Cardiac muscle cell (in vitro differentiated cells and primary cell): Measurements from ENCODE around the gene CENPS. TPM values are rescaled to one million over a fixed set of nuclear protein-coding genes. Genes with fewer than 3 reads are reported as not detected.

Experiments used
- DNase-seq, 2 donors: peaks; one replicate each; pipeline versions ENCODE4 v3.0.0 to v3.0.0-alpha.2; 2010 to 2017; ENCODE audit warnings: low read depth in 1 of 2, low spot score in 1 of 2
- H3K27ac ChIP-seq: fragments of 200-600 bp; sonication (generic); 2 replicates; pipeline ENCODE4 v1.5.1; 2016
- H3K27me3 ChIP-seq: fragments of 200-600 bp; sonication (generic); 2 replicates; pipeline ENCODE4 v1.6.0; 2016; ENCODE audit warnings: control low read depth
- H3K36me3 ChIP-seq: fragments of 200-600 bp; sonication (generic); 2 replicates; pipeline ENCODE4 v1.5.1; 2016; ENCODE audit warnings: control low read depth
- H3K4me1 ChIP-seq: fragments of 200-600 bp; sonication (generic); 2 replicates; pipeline ENCODE4 v1.8.1; 2017; ENCODE audit warnings: low read depth, mild to moderate bottlenecking, mixed run types
- H3K4me3 ChIP-seq: fragments of 200-600 bp; sonication (generic); 2 replicates; pipeline ENCODE4 v1.5.1; 2016; ENCODE audit warnings: mild to moderate bottlenecking
- H3K9me3 ChIP-seq: fragments of 200-600 bp; sonication (generic); 2 replicates; pipeline ENCODE4 v1.5.1; 2017; ENCODE audit warnings: low read depth, mild to moderate bottlenecking, control low read depth
- polyA plus RNA-seq: library from polyadenylated mRNA; unstranded; fragments of >200 nt; fragmentation: Nextera tagmentation; extraction: Ambion mirVana; gene quantifications from 2 replicates; pipeline ENCODE4 v1.2.1, GENCODE V29; 2016
- total RNA-seq: library from RNA; depleted of rRNA; stranded (reverse); fragments of >200 nt; gene quantifications from 2 replicates; pipeline ENCODE4 v1.2.3, GENCODE V29; 2016
- TF ChIP-seq, protein P1 (sequence below): IDR thresholded peaks from 2 replicates; pipeline ENCODE4 v1.5.1; 2012; ENCODE audit warnings: low read depth, mild to moderate bottlenecking, low read length

CENPS gene
- total and polyA plus RNA-seq, 2 experiments from 2014 or later = 13.4 to 46.3 TPM

DNA sequence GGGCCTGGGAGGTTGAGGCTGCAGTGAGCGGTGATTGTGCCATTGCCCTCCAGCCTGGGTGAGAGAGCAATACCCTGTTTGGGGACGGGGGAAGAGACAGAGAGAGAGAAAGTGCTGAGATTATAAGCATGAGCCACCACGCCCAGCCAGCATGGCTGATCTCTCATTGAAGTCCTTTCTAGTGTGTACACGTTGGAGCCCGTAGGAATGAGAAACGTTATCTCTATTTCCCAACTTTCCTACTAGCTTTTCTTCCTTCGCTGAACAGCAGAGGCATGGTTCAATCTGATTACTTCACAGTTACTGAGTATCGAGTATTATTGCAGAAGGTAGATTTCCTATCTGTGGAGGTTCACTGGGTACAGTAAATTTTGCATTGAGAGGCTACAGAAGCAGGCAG lies 49.1 kb downstream of the CENPS start:
- Histone ChIP-seq H3K4me3 (no peak overlapping the region), H3K9me3 (no peaks in the 10 kb centered on the region), H3K27ac (no peak overlapping the region), H3K4me1 (peaks cover 7% of the 10 kb centered on the region), H3K27me3 (no peaks in the 10 kb centered on the region), H3K36me3 (no peaks in the 10 kb centered on the region)
- TF ChIP-seq, protein P1, sequence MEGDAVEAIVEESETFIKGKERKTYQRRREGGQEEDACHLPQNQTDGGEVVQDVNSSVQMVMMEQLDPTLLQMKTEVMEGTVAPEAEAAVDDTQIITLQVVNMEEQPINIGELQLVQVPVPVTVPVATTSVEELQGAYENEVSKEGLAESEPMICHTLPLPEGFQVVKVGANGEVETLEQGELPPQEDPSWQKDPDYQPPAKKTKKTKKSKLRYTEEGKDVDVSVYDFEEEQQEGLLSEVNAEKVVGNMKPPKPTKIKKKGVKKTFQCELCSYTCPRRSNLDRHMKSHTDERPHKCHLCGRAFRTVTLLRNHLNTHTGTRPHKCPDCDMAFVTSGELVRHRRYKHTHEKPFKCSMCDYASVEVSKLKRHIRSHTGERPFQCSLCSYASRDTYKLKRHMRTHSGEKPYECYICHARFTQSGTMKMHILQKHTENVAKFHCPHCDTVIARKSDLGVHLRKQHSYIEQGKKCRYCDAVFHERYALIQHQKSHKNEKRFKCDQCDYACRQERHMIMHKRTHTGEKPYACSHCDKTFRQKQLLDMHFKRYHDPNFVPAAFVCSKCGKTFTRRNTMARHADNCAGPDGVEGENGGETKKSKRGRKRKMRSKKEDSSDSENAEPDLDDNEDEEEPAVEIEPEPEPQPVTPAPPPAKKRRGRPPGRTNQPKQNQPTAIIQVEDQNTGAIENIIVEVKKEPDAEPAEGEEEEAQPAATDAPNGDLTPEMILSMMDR = no peak
- no peak for DNase-seq

DNA sequence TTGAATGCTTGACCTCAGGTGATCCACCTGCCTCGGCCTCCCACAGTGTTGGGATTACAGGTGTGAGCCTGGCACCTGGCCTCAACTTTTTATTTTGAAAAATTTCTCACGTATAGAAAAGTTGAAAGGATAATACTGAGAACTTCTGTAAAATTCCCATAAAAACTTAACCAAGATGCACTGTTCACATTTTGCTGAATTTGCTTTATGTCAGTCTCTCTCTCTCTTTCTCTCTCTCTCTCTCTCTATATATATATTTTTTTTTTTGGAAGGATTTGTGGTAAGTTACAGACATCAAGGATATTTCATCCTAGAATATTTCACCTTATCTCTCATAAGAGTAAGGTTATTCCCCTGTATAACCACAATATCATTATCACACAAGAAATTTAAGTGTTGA lies 50.4 kb downstream of the CENPS start:
- DNase-seq = no peak
- Histone ChIP-seq H3K27ac (no peak overlapping the region), H3K36me3 (no peaks in the 10 kb centered on the region), H3K9me3 (no peaks in the 10 kb centered on the region), H3K27me3 (no peaks in the 10 kb centered on the region), H3K4me3 (no peak overlapping the region), H3K4me1 (peaks cover 7% of the 10 kb centered on the region)
- TF ChIP-seq, protein P1 = no peak

DNA sequence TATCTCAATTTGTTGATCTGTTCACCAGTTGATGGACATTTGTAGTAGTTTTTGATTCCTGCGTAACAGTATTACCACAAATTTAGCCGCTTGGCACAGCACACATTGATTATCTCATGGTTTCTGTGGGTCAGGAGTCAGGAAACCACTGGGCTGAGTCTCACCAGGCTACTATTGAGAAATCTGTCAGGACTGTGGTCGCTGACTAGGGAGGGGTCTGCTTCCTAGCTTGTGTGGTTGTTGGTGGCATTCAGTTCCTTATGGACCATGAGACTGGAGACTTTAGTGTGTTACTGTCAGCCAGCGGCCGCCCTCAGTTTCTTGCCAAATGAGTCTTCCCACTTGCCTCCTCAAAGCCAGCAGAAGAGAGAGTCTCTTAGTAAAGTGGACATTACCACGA lies 54.3 kb downstream of the CENPS start:
- Histone ChIP-seq H3K4me1 (peaks cover 5% of the 10 kb centered on the region), H3K27me3 (no peaks in the 10 kb centered on the region), H3K9me3 (no peaks in the 10 kb centered on the region), H3K4me3 (no peak overlapping the region), H3K27ac (no peak overlapping the region), H3K36me3 (no peaks in the 10 kb centered on the region)
- TF ChIP-seq, protein P1 = no peak
- DNase-seq = peak in 1 of 2 donors; percentile 18

GRCh38 chr1:10489291-10490055 lies 59.2 kb downstream of the CENPS start:
- no peak overlapping the region for H3K4me3 ChIP-seq
- H3K36me3 ChIP-seq = no peaks in the 10 kb centered on the region
- H3K9me3 ChIP-seq = no peaks in the 10 kb centered on the region
- no peaks in the 10 kb centered on the region for H3K27me3 ChIP-seq
- peak in 1 of 2 donors; percentile 24 for DNase-seq
- peak overlapping the region; percentile 67 for H3K27ac ChIP-seq
- peaks cover 11% of the 10 kb centered on the region for H3K4me1 ChIP-seq
- TF ChIP-seq, protein P1 = no peak

DNA sequence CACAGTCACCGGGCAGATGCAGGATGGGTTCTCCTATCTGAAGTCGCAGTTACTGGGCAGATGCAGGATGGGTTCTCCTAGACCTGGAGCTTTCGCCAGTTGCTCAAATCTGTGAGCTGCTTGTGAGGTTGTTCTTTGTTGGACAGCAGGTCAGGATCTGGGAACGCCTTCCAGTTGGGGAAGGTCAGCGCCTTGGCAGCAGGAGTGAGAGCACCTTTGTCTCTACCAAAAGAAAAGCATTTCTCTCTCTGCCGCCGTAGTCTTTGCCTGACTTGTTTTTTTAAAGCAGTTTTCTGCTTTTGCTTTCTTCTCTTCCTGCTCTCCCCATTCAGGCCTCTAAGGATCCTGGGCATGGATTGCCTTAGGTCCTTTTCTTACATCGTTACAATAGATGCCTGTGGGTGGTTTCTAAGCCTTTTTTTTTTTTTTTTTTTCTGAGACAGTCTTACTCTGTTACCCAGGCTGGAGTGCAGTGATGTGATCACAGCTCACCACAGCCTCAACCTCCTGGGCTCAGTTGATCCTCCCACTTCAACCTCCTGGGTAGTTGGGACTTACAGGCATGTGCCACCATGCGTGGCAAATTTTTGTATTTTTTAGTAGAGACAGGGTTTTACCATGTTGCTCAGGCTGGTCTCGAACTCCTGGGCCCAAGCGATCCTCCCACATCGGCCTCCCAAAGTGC lies 60.2 kb downstream of the CENPS start:
- no peaks in the 10 kb centered on the region for H3K36me3 ChIP-seq
- no peak overlapping the region for H3K4me3 ChIP-seq
- no peaks in the 10 kb centered on the region for H3K27me3 ChIP-seq
- no peaks in the 10 kb centered on the region for H3K9me3 ChIP-seq
- DNase-seq = no peak
- TF ChIP-seq, protein P1 = no peak
- H3K27ac ChIP-seq = peak overlapping the region; percentile 67
- H3K4me1 ChIP-seq = peaks cover 11% of the 10 kb centered on the region

Other genes with a start within 250 kb of the CENPS start
- 29.3 and 56.2 TPM in 2 replicates for gene KIF1B, start 219.9 kb upstream of the CENPS start, total RNA-seq
- gene KIF1B, start 219.9 kb upstream of the CENPS start, polyA plus RNA-seq = 22.2 and 40.9 TPM in 2 replicates
- gene PGD, start 31.4 kb upstream of the CENPS start, total RNA-seq = 162 and 214 TPM in 2 replicates
- gene PGD, start 31.4 kb upstream of the CENPS start, polyA plus RNA-seq = 155 and 201 TPM in 2 replicates
- gene CORT, start 19.6 kb downstream of the CENPS start, total RNA-seq = 2.3 and 3.1 TPM in 2 replicates
- 1.2 and 2.3 TPM in 2 replicates for gene CORT, start 19.6 kb downstream of the CENPS start, polyA plus RNA-seq
- gene DFFA, start 42.1 kb downstream of the CENPS start, total RNA-seq = 42.0 and 53.6 TPM in 2 replicates
- 47.5 and 69.4 TPM in 2 replicates for gene DFFA, start 42.1 kb downstream of the CENPS start, polyA plus RNA-seq
- gene PEX14, start 44.5 kb downstream of the CENPS start, total RNA-seq = 29.2 and 32.1 TPM in 2 replicates
- 25.0 and 25.7 TPM in 2 replicates for gene PEX14, start 44.5 kb downstream of the CENPS start, polyA plus RNA-seq